ENCODE data around the gene WNK3. TPM values are rescaled to one million over a fixed set of nuclear protein-coding genes. Genes with fewer than 3 reads are reported as not detected.

WNK3 gene
- total and polyA plus RNA-seq, 2 donors (not counting 1 experiment from before 2014, with no cell fraction given) = 0.12 to 1.2 TPM

- intact Hi-C loops (cut with micrococcal nuclease) = no loop called here
- no peak overlapping the region for H2AFZ ChIP-seq (ENCODE audit: insufficient read depth, low read depth, low read length, poor library complexity, severe bottlenecking)
- no peak overlapping the region for H3K27ac ChIP-seq (ENCODE audit: low read length in 2 of 2)
- H3K9ac ChIP-seq (ENCODE audit: low read length) = no peak overlapping the region
- DNase-seq (no peak), ATAC-seq (ENCODE audit: low read depth) (no peak)
- TF ChIP-seq EZH2 (IDR thresholded peaks at IDR 0.05; ENCODE audit: borderline replicate concordance, insufficient read depth, low read depth, low read length, poor library complexity, severe bottlenecking) = no peak
- TF ChIP-seq, protein P1, sequence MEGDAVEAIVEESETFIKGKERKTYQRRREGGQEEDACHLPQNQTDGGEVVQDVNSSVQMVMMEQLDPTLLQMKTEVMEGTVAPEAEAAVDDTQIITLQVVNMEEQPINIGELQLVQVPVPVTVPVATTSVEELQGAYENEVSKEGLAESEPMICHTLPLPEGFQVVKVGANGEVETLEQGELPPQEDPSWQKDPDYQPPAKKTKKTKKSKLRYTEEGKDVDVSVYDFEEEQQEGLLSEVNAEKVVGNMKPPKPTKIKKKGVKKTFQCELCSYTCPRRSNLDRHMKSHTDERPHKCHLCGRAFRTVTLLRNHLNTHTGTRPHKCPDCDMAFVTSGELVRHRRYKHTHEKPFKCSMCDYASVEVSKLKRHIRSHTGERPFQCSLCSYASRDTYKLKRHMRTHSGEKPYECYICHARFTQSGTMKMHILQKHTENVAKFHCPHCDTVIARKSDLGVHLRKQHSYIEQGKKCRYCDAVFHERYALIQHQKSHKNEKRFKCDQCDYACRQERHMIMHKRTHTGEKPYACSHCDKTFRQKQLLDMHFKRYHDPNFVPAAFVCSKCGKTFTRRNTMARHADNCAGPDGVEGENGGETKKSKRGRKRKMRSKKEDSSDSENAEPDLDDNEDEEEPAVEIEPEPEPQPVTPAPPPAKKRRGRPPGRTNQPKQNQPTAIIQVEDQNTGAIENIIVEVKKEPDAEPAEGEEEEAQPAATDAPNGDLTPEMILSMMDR (IDR thresholded peaks at IDR 0.05) = no peak
- ChIA-PET POLR2A (no interaction called here), CTCF (no interaction called here)
- no peaks in the 10 kb centered on the region for H3K27me3 ChIP-seq (replicated peaks in 1 of 4; ENCODE audit: control extremely low read depth in 1 of 4, control insufficient read depth in 3 of 4, insufficient read depth in 4 of 4, low read length in 3 of 4)
- H3K4me3 Mint-ChIP-seq = no peak overlapping the region
- no peaks in the 10 kb centered on the region for H3K9me3 ChIP-seq (ENCODE audit: control extremely low read depth in 1 of 3, control insufficient read depth in 2 of 3, insufficient read depth in 1 of 3, low read length in 2 of 3)
- H3K27ac Mint-ChIP-seq = no peak overlapping the region
- no peaks in the 10 kb centered on the region for H3K79me2 ChIP-seq (ENCODE audit: control insufficient read depth, insufficient read depth, low read length)
- H3K9me3 Mint-ChIP-seq (ENCODE audit: insufficient read depth) = no peaks in the 10 kb centered on the region
- no peaks in the 10 kb centered on the region for H4K20me1 ChIP-seq (ENCODE audit: control insufficient read depth, insufficient read depth, low read length, poor library complexity, severe bottlenecking)
- H3K4me1 ChIP-seq (ENCODE audit: control insufficient read depth in 2 of 2, insufficient read depth in 2 of 2, low read length in 2 of 2) = no peaks in the 10 kb centered on the region
- H3K27me3 Mint-ChIP-seq = no peaks in the 10 kb centered on the region
- no peaks in the 10 kb centered on the region for H3K4me1 Mint-ChIP-seq
- H3K36me3 ChIP-seq (replicated peaks in 1 of 2; ENCODE audit: control extremely low read depth in 1 of 2, control insufficient read depth in 1 of 2, extremely low read depth in 1 of 2, insufficient read depth in 2 of 2, low read length in 1 of 2) = no peaks in the 10 kb centered on the region
- H3K4me3 ChIP-seq (ENCODE audit: control extremely low read depth in 1 of 5, extremely low read depth in 1 of 5, insufficient read depth in 1 of 5, low read depth in 2 of 5, low read length in 4 of 5) = no peak overlapping the region
- H3K4me2 ChIP-seq (replicated peaks; ENCODE audit: low read depth, low read length, poor library complexity, severe bottlenecking) = no peak overlapping the region
Measured at GRCh38 chrX:54288277-54288676, 69.6 kb downstream of the WNK3 start.

DNA sequence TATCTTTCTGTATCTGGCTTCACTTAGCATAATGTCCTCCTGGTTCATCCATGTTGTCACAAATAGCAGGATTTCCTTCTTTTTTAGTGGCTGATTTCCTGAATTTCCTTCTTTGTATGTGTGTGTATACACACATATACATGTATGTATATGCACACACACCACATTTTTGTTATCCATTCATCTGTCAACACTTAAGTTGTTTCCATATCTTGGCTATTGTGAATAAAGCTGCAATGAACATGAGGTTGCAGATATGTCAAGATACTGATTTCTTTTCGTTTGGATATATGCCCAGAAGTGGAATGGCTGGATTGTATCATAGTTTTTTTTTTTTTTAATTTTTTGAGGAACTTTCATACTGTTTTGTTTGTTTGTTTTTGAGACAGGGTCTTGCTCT is 76.2 kb downstream of the WNK3 start:
- no peaks in the 10 kb centered on the region for H3K36me3 ChIP-seq (replicated peaks in 1 of 2; ENCODE audit: control extremely low read depth in 1 of 2, control insufficient read depth in 1 of 2, extremely low read depth in 1 of 2, insufficient read depth in 2 of 2, low read length in 1 of 2)
- H3K4me1 Mint-ChIP-seq = no peaks in the 10 kb centered on the region
- no peak overlapping the region for H3K4me3 ChIP-seq (ENCODE audit: control extremely low read depth in 1 of 5, extremely low read depth in 1 of 5, insufficient read depth in 1 of 5, low read depth in 2 of 5, low read length in 4 of 5)
- DNase-seq = no peak
- H3K9ac ChIP-seq (ENCODE audit: low read length) = no peak overlapping the region
- no peak overlapping the region for H2AFZ ChIP-seq (ENCODE audit: insufficient read depth, low read depth, low read length, poor library complexity, severe bottlenecking)
- TF ChIP-seq, protein P1 (IDR thresholded peaks at IDR 0.05) = no peak
- no peak for TF ChIP-seq EZH2 (IDR thresholded peaks at IDR 0.05; ENCODE audit: borderline replicate concordance, insufficient read depth, low read depth, low read length, poor library complexity, severe bottlenecking)
- H3K27ac Mint-ChIP-seq = no peak overlapping the region
- no peaks in the 10 kb centered on the region for H3K79me2 ChIP-seq (ENCODE audit: control insufficient read depth, insufficient read depth, low read length)
- H3K4me2 ChIP-seq (replicated peaks; ENCODE audit: low read depth, low read length, poor library complexity, severe bottlenecking) = no peak overlapping the region
- CTCF ChIA-PET = no interaction called here
- intact Hi-C loops (cut with micrococcal nuclease) = no loop called here
- no peaks in the 10 kb centered on the region for H3K9me3 Mint-ChIP-seq (ENCODE audit: insufficient read depth)
- ATAC-seq (ENCODE audit: low read depth) = no peak
- POLR2A ChIA-PET = no interaction called here
- no CpG with 5 or more reads among the region's 1 CpG for WGBS (ENCODE audit: insufficient coverage)
- no peak overlapping the region for H3K27ac ChIP-seq (ENCODE audit: low read length in 2 of 2)
- no peak overlapping the region for H3K4me3 Mint-ChIP-seq
- H3K4me1 ChIP-seq (ENCODE audit: control insufficient read depth in 2 of 2, insufficient read depth in 2 of 2, low read length in 2 of 2) = no peaks in the 10 kb centered on the region
- H4K20me1 ChIP-seq (ENCODE audit: control insufficient read depth, insufficient read depth, low read length, poor library complexity, severe bottlenecking) = no peaks in the 10 kb centered on the region
- no peaks in the 10 kb centered on the region for H3K27me3 ChIP-seq (replicated peaks in 1 of 4; ENCODE audit: control extremely low read depth in 1 of 4, control insufficient read depth in 3 of 4, insufficient read depth in 4 of 4, low read length in 3 of 4)
- no peaks in the 10 kb centered on the region for H3K9me3 ChIP-seq (ENCODE audit: control extremely low read depth in 1 of 3, control insufficient read depth in 2 of 3, insufficient read depth in 1 of 3, low read length in 2 of 3)
- no peaks in the 10 kb centered on the region for H3K27me3 Mint-ChIP-seq
